HG02588 (cell line): ENCODE measurements around the gene DNAJA3.
A peak's percentile ranks its signal among the peaks of the same experiment; 100 is the strongest.
"Not testable (repeated sequence)": the region's sequence is repeated elsewhere in the genome, so short reads cannot be mapped to it uniquely, and the experiment has no call there.

ENCODE experiments used
- ATAC-seq: cut with Tn5 transposase; IDR thresholded peaks from one replicate; pipeline ENCODE4 v1.9.1; 2021; ENCODE audit warnings: mild to moderate bottlenecking, moderate library complexity; ENCODE audit not compliant: unreplicated experiment

Gene DNAJA3

GRCh38 chr16:4386951-4387565 lies 38.6 kb upstream of the DNAJA3 start:
- no peak for ATAC-seq

- no peak for ATAC-seq
These were observed 37.9 kb upstream of the DNAJA3 start for GRCh38 chr16:4387781-4388180.

- no peak for ATAC-seq
These were observed 37.2 kb upstream of the DNAJA3 start for GRCh38 chr16:4388271-4389021.

- ATAC-seq, result no peak
These were observed 36.4 kb upstream of the DNAJA3 start for GRCh38 chr16:4389051-4389955.

GRCh38 chr16:4390266-4391260 lies 35.1 kb upstream of the DNAJA3 start:
- no peak for ATAC-seq

GRCh38 chr16:4391631-4392381 lies 33.9 kb upstream of the DNAJA3 start:
- no peak for ATAC-seq

GRCh38 chr16:4392382-4393239 lies 33.1 kb upstream of the DNAJA3 start:
- no peak for ATAC-seq

GRCh38 chr16:4393240-4393600 lies 32.4 kb upstream of the DNAJA3 start:
- no peak for ATAC-seq

- not testable (repeated sequence) for ATAC-seq
These were observed 31.8 kb upstream of the DNAJA3 start for GRCh38 chr16:4393850-4394249.

GRCh38 chr16:4395055-4395726 lies 30.5 kb upstream of the DNAJA3 start:
- no peak for ATAC-seq

- no peak for ATAC-seq
These were observed 26.5 kb upstream of the DNAJA3 start for GRCh38 chr16:4399001-4399730.

GRCh38 chr16:4401094-4401501 lies 24.6 kb upstream of the DNAJA3 start:
- no peak for ATAC-seq

- no peak for ATAC-seq
These were observed 24.2 kb upstream of the DNAJA3 start for GRCh38 chr16:4401510-4401909.

- peak; percentile 60 for ATAC-seq
These were observed 23.1 kb upstream of the DNAJA3 start for GRCh38 chr16:4402439-4403132.

GRCh38 chr16:4403133-4403949 lies 22.3 kb upstream of the DNAJA3 start:
- no peak for ATAC-seq
